NCI-H1092 (cell line): Measurements from ENCODE around the gene VARS2.
"Not testable (repeated sequence)": the region's sequence is repeated elsewhere in the genome, so short reads cannot be mapped to it uniquely, and the experiment has no call there.

Experiments used
- DNase-seq: peaks from one replicate; lab custom pipeline; 2025; lab: John Stamatoyannopoulos, UW

Gene VARS2

GRCh38 chr6:30962716-30963115 is 48.7 kb downstream of the VARS2 start:
- no peak for DNase-seq

- no peak for DNase-seq
Measured at GRCh38 chr6:30963641-30964040, 49.6 kb downstream of the VARS2 start.

- no peak for DNase-seq
Measured at GRCh38 chr6:30964075-30964474, 50.0 kb downstream of the VARS2 start.

GRCh38 chr6:30965140-30965601 is 51.1 kb downstream of the VARS2 start:
- DNase-seq = no peak

- DNase-seq = no peak
Measured at GRCh38 chr6:30966154-30966553, 52.1 kb downstream of the VARS2 start.

- DNase-seq = not testable (repeated sequence)
Measured at GRCh38 chr6:30969171-30969570, 55.1 kb downstream of the VARS2 start.

- no peak for DNase-seq
Measured at GRCh38 chr6:30970946-30971345, 56.9 kb downstream of the VARS2 start.

GRCh38 chr6:30972816-30973215 is 58.8 kb downstream of the VARS2 start:
- DNase-seq = no peak

- no peak for DNase-seq
Measured at GRCh38 chr6:30974490-30975252, 60.6 kb downstream of the VARS2 start.
